Calu3 (cell line): ENCODE results near the gene OSBPL3. TPM values are rescaled to one million over a fixed set of nuclear protein-coding genes. Genes with fewer than 3 reads are reported as not detected.

Source experiments
- BruUV-seq: library from RNA; stranded (reverse); fragments of 400-500 nt; replicated peaks from 2 replicates; lab custom pipeline; 2021; lab: Mats Ljungman, UMichigan
- CTCF ChIA-PET: fragments of 300-600 bp; sonication (Branson Sonifier 250); formaldehyde crosslinking; loops from one replicate; lab custom pipeline; 2022; ENCODE audit warnings: antibody characterized with exemption; lab: Charles Lee
- DNase-seq: peaks from one replicate; pipeline ENCODE4 v3.0.0; 2022
- H3K27ac Mint-ChIP-seq: one replicate; pipeline ENCODE4 v1.8.0; 2022; ENCODE audit warnings: mixed read lengths; ENCODE audit not compliant: unreplicated experiment
- H3K27me3 Mint-ChIP-seq: one replicate; pipeline ENCODE4 v1.8.0; 2022; ENCODE audit warnings: mixed read lengths; ENCODE audit not compliant: unreplicated experiment
- H3K36me3 Mint-ChIP-seq: one replicate; pipeline ENCODE4 v1.8.0; 2022; ENCODE audit warnings: mild to moderate bottlenecking, moderate library complexity, mixed read lengths; ENCODE audit not compliant: insufficient read depth, unreplicated experiment
- H3K4me1 Mint-ChIP-seq: one replicate; pipeline ENCODE4 v1.8.0; 2022; ENCODE audit warnings: mild to moderate bottlenecking, low read depth, mixed read lengths; ENCODE audit not compliant: unreplicated experiment
- H3K4me3 Mint-ChIP-seq: one replicate; pipeline ENCODE4 v1.8.0; 2022; ENCODE audit warnings: mild to moderate bottlenecking, low read depth, moderate library complexity, mixed read lengths; ENCODE audit not compliant: unreplicated experiment
- H3K9me3 Mint-ChIP-seq: one replicate; pipeline ENCODE4 v1.8.0; 2022; ENCODE audit warnings: low read depth, mixed read lengths; ENCODE audit not compliant: unreplicated experiment
- CTCF ChIP-seq: fragments of 200-600 bp; IDR thresholded peaks from one replicate; pipeline ENCODE4 v1.8.0; 2022; ENCODE audit warnings: antibody characterized with exemption; ENCODE audit not compliant: unreplicated experiment
- intact Hi-C: fragments of 100-400 bp; cut with micrococcal nuclease; formaldehyde crosslinking; loops from one replicate; pipeline ENCODE4 v1.10.0; 2022; ENCODE audit not compliant: unreplicated experiment
- total RNA-seq: library from RNA; stranded (reverse); gene quantifications from 2 replicates; pipeline ENCODE4 v1.2.3, GENCODE V29; 2022

Gene OSBPL3
- total RNA-seq, 1 experiment from 2014 or later, result 136 TPM

- CTCF ChIA-PET, result no interaction called here
- H3K36me3 Mint-ChIP-seq, result no peaks in the 10 kb centered on the region
- no peak overlapping the region for H3K27ac Mint-ChIP-seq
- H3K4me1 Mint-ChIP-seq, result no peaks in the 10 kb centered on the region
- H3K27me3 Mint-ChIP-seq, result no peaks in the 10 kb centered on the region
- intact Hi-C loops, result no loop called here
- TF ChIP-seq CTCF, result no peak
- no peak overlapping the region for H3K4me3 Mint-ChIP-seq
- H3K9me3 Mint-ChIP-seq, result peaks cover 6% of the 10 kb centered on the region
- DNase-seq, result no peak
- no TSS peak for BruUV-seq
These were observed 25.7 kb upstream of the OSBPL3 start for GRCh38 chr7:25005658-25006057.

- CTCF ChIA-PET, result interaction anchor here (1.3 kb wide), 1 partner anchor 21 kb away, joined by 5 read pairs; no protein-coding TSS in a partner anchor
- Mint-ChIP-seq H3K4me1 (no peaks in the 10 kb centered on the region), H3K27me3 (no peaks in the 10 kb centered on the region), H3K27ac (no peak overlapping the region), H3K9me3 (peaks cover 12% of the 10 kb centered on the region), H3K4me3 (no peak overlapping the region), H3K36me3 (no peaks in the 10 kb centered on the region)
- no peak for DNase-seq
- no peak for TF ChIP-seq CTCF
- intact Hi-C loops, result no loop called here
- no TSS peak for BruUV-seq
These were observed 22.8 kb upstream of the OSBPL3 start for GRCh38 chr7:25002786-25003185.

- no peaks in the 10 kb centered on the region for H3K4me1 Mint-ChIP-seq
- H3K36me3 Mint-ChIP-seq, result no peaks in the 10 kb centered on the region
- no peak for TF ChIP-seq CTCF
- DNase-seq, result no peak
- H3K27ac Mint-ChIP-seq, result no peak overlapping the region
- BruUV-seq, result no TSS peak
- CTCF ChIA-PET, result no interaction called here
- intact Hi-C loops, result no loop called here
- peaks cover 7% of the 10 kb centered on the region for H3K9me3 Mint-ChIP-seq
- no peaks in the 10 kb centered on the region for H3K27me3 Mint-ChIP-seq
- no peak overlapping the region for H3K4me3 Mint-ChIP-seq
These were observed 15.5 kb upstream of the OSBPL3 start for GRCh38 chr7:24995466-24995865.

GRCh38 chr7:24992314-24992713 lies 12.3 kb upstream of the OSBPL3 start:
- no peaks in the 10 kb centered on the region for H3K27me3 Mint-ChIP-seq
- no peak for DNase-seq
- BruUV-seq, result no TSS peak
- no peak overlapping the region for H3K27ac Mint-ChIP-seq
- CTCF ChIA-PET, result interaction anchor here (0.6 kb wide), 1 partner anchor 91 kb away, joined by 4 read pairs; no protein-coding TSS in a partner anchor
- intact Hi-C loops, result no loop called here
- TF ChIP-seq CTCF, result no peak
- no peaks in the 10 kb centered on the region for H3K4me1 Mint-ChIP-seq
- no peaks in the 10 kb centered on the region for H3K36me3 Mint-ChIP-seq
- H3K4me3 Mint-ChIP-seq, result no peak overlapping the region
- no peaks in the 10 kb centered on the region for H3K9me3 Mint-ChIP-seq
